A549 (cell line): ENCODE results near the gene XRCC1. TPM values are rescaled to one million over a fixed set of nuclear protein-coding genes. Genes with fewer than 3 reads are reported as not detected.

ENCODE experiments used
- ATAC-seq, 2 experiments: fragments of 200-7000 bp in 1 of 2; fragments of >200 bp in 1 of 2; cut with Nextera tagmentation in 1 of 2; cut with Tn5 transposase in 1 of 2; 3 replicates each; pipeline versions ENCODE4 v1.8.0 to v1.9.1; 2018 to 2020; ENCODE audit warnings: mild to moderate bottlenecking in 1 of 2, moderate library complexity in 1 of 2
- CTCF ChIA-PET: fragments of 300-600 bp; sonication (Branson Sonifier 250); formaldehyde crosslinking; extraction: SDS; loops from one replicate; lab custom pipeline; 2021; ENCODE audit warnings: antibody characterized with exemption, inconsistent platforms; lab: Yijun Ruan, JAX
- POLR2A ChIA-PET: fragments of 350-600 bp; formaldehyde crosslinking; extraction: SDS; loops from one replicate; lab custom pipeline; 2021; ENCODE audit warnings: antibody characterized with exemption, inconsistent platforms; lab: Yijun Ruan, JAX
- DNase-seq, 2 experiments: peaks; one replicate each; pipeline versions ENCODE4 v3.0.0 to v3.0.0-alpha.2; 2011 to 2016; ENCODE audit warnings: low read depth in 1 of 2, low spot score in 1 of 2
- FAIRE-seq: peaks from 2 replicates; lab custom pipeline; 2011; peaks lifted over from hg19 to GRCh38; lab: Jason Lieb, UNC
- H3K27ac ChIP-seq, 2 experiments: fragments of >200 bp; sonication (Bioruptor Twin); formaldehyde crosslinking; 3 replicates each; pipeline ENCODE4 v1.5.1; 2016 to 2017
- H3K4me1 ChIP-seq: fragments of >200 bp; sonication (Bioruptor Twin); formaldehyde crosslinking; 3 replicates; pipeline ENCODE4 v1.6.1; 2016
- H3K4me2 ChIP-seq: fragments of >200 bp; sonication (Bioruptor Twin); formaldehyde crosslinking; 3 replicates; pipeline ENCODE4 v1.6.1; 2016
- H3K4me3 ChIP-seq: fragments of >200 bp; sonication (Bioruptor Twin); formaldehyde crosslinking; 3 replicates; pipeline ENCODE4 v1.5.1; 2016
- H3K9me3 ChIP-seq: fragments of >200 bp; sonication (Bioruptor Twin); formaldehyde crosslinking; 3 replicates; pipeline ENCODE4 v1.6.1; 2016
- CBX2 ChIP-seq: fragments of 200-600 bp; sonication (generic); IDR thresholded peaks from 2 replicates; pipeline ENCODE4 v1.6.1; 2016; ENCODE audit warnings: low read depth, mild to moderate bottlenecking, borderline replicate concordance
- CEBPB ChIP-seq, 2 experiments: fragments of >200 bp in 1 of 2; sonication (Bioruptor Twin) in 1 of 2; formaldehyde crosslinking in 1 of 2; IDR thresholded peaks; 2 replicates each; pipeline ENCODE4 v1.6.1; 2012 to 2016
- EP300 ChIP-seq, 2 experiments: fragments of >200 bp; sonication (Bioruptor Twin); formaldehyde crosslinking; IDR thresholded peaks; 2 replicates in 1 of 2; 3 replicates in 1 of 2; pipeline ENCODE4 v1.6.1; 2016 to 2017
- FOXS1 ChIP-seq: fragments of 250-450 bp; sonication (Bioruptor Pico); IDR thresholded peaks from 2 replicates; pipeline ENCODE4 v1.5.0; 2020; ENCODE audit warnings: mild to moderate bottlenecking, moderate library complexity
- GATA3 ChIP-seq: IDR thresholded peaks from 2 replicates; pipeline ENCODE4 v1.6.1; 2012; ENCODE audit warnings: borderline replicate concordance
- HES2 ChIP-seq: fragments of >200 bp; sonication (Bioruptor Twin); formaldehyde crosslinking; IDR thresholded peaks from 2 replicates; pipeline ENCODE4 v1.6.1; 2016
- KDM1A ChIP-seq: fragments of 200-600 bp; sonication (generic); IDR thresholded peaks from 2 replicates; pipeline ENCODE4 v1.6.1; 2016; ENCODE audit warnings: low read depth, mild to moderate bottlenecking
- KDM5A ChIP-seq: fragments of 200-600 bp; sonication (generic); IDR thresholded peaks from 2 replicates; pipeline ENCODE4 v1.6.1; 2016; ENCODE audit warnings: antibody characterized with exemption, mild to moderate bottlenecking
- MAZ ChIP-seq: fragments of 150-350 bp; IDR thresholded peaks from 2 replicates; pipeline ENCODE4 v1.6.1; 2014; ENCODE audit warnings: antibody characterized with exemption, low read depth, low read length, borderline replicate concordance
- NFE2L2 ChIP-seq: fragments of 150-350 bp; conservative IDR thresholded peaks from 2 replicates; pipeline ENCODE4 v1.6.1; 2014; ENCODE audit warnings: low read length
- NPAS2 ChIP-seq: fragments of 250-450 bp; sonication (Bioruptor Pico); IDR thresholded peaks from 2 replicates; pipeline ENCODE4 v1.8.0; 2022; ENCODE audit warnings: mild to moderate bottlenecking, moderate library complexity, borderline replicate concordance
- NR3C1 ChIP-seq: fragments of >200 bp; sonication (Bioruptor Twin); formaldehyde crosslinking; IDR thresholded peaks from 3 replicates; pipeline ENCODE4 v1.6.1; 2017
- PBX3 ChIP-seq: IDR thresholded peaks from 2 replicates; pipeline ENCODE4 v1.6.1; 2012
- RAD21 ChIP-seq, 2 experiments: fragments of >200 bp in 1 of 2; sonication (Bioruptor Twin) in 1 of 2; formaldehyde crosslinking in 1 of 2; IDR thresholded peaks in 1 of 2; conservative IDR thresholded peaks in 1 of 2; 2 replicates in 1 of 2; 3 replicates in 1 of 2; pipeline ENCODE4 v1.6.1; 2012 to 2018; ENCODE audit warnings: inconsistent platforms in 1 of 2
- RARB ChIP-seq: fragments of 250-450 bp; sonication (Bioruptor Pico); IDR thresholded peaks from 2 replicates; pipeline ENCODE4 v1.8.0; 2021; ENCODE audit warnings: mild to moderate bottlenecking, moderate library complexity
- RNF2 ChIP-seq: fragments of 200-600 bp; sonication (generic); IDR thresholded peaks from 2 replicates; pipeline ENCODE4 v1.6.1; 2016; ENCODE audit warnings: low read depth, mild to moderate bottlenecking, antibody characterized with exemption, moderate library complexity, borderline replicate concordance
- USF2 ChIP-seq: fragments of 450-650 bp; IDR thresholded peaks from 2 replicates; pipeline ENCODE4 v1.6.1; 2014; ENCODE audit warnings: antibody characterized with exemption
- WGBS: methylation state at CpG from one replicate; pipeline ENCODE4 v1.1.6; 2017; ENCODE audit errors: missing lambda C conversion rate; 5-methylcytosine and 5-hydroxymethylcytosine counted together
- polyA plus RNA-seq, 4 experiments: library from polyadenylated mRNA; depleted of rRNA in 3 of 4; stranded (reverse); fragments of >200 nt; fragmentation: RNase III in 1 of 4; extraction: RNeasy Plus Mini Kit Qiagen cat#74134 plus additional on column Dnase treatment in 1 of 4; gene quantifications; 2 replicates in 3 of 4; 3 replicates in 1 of 4; pipeline ENCODE4 v1.2.3, GENCODE V29; 2011 to 2017
- TF ChIP-seq, protein P1 (sequence below): IDR thresholded peaks from 2 replicates; pipeline ENCODE4 v1.6.1; 2012; ENCODE audit warnings: low read depth, borderline replicate concordance
- TF ChIP-seq, protein P2 (sequence below): IDR thresholded peaks from 2 replicates; pipeline ENCODE4 v1.6.1; 2012

Gene XRCC1
- polyA plus RNA-seq, 2 of the 4 experiments (the other 2 are of a cell fraction): 32.0 to 55.1 TPM

DNA sequence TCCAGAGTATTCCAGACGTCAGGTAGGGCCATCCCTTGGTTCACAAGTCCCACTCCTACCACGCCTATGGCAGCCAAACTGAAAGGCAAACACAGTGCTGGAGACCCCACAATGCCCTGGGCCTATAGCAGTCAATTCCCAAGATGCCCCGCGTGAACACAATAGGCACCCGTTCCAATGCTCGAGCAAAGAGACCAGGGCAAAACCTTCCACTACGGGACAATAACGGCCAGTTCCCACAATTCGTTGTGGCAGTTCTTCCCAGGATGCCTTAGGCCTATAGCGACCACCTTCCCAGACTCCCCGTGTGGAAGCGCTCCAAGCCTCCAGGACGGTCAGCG, 43.6 kb upstream of the XRCC1 start (continued):
- TF ChIP-seq MAZ: no peak
- TF ChIP-seq USF2: no peak
- no peak for TF ChIP-seq EP300 (IDR thresholded peaks at IDR 0.05)
- no peak for TF ChIP-seq RAD21 (conservative IDR thresholded peaks at IDR 0.05 in 1 of 2, IDR thresholded peaks at IDR 0.05 in 1 of 2)
- no peak for TF ChIP-seq NR3C1
- TF ChIP-seq, protein P1, sequence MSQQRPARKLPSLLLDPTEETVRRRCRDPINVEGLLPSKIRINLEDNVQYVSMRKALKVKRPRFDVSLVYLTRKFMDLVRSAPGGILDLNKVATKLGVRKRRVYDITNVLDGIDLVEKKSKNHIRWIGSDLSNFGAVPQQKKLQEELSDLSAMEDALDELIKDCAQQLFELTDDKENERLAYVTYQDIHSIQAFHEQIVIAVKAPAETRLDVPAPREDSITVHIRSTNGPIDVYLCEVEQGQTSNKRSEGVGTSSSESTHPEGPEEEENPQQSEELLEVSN: no peak; the same call in 1 of the 2 replicates

GRCh38 chr19:43616954-43617353, 41.6 kb upstream of the XRCC1 start:
- FAIRE-seq (no peak), DNase-seq (no peak), ATAC-seq (no peak)
- Histone ChIP-seq H3K27ac (no peak overlapping the region), H3K4me2 (no peak overlapping the region), H3K4me3 (no peak overlapping the region), H3K9me3 (no peaks in the 10 kb centered on the region), H3K4me1 (peaks cover 12% of the 10 kb centered on the region)
- WGBS: 89% methylated on average over 6 of the region's 6 CpGs
- TF ChIP-seq RARB (no peak), CEBPB (IDR thresholded peaks at IDR 0.05) (no peak), HES2 (no peak), NPAS2 (no peak), FOXS1 (CRISPR knock-in tag) (no peak), NFE2L2 (no peak), GATA3 (no peak), KDM1A (no peak), RNF2 (no peak), CBX2 (no peak), PBX3 (no peak), KDM5A (no peak)
- POLR2A ChIA-PET: no interaction called here
- CTCF ChIA-PET: interaction anchor here (1.0 kb wide), 2 partner anchors 61 to 98 kb away, joined by 3 read pairs; no protein-coding TSS in a partner anchor

DNA sequence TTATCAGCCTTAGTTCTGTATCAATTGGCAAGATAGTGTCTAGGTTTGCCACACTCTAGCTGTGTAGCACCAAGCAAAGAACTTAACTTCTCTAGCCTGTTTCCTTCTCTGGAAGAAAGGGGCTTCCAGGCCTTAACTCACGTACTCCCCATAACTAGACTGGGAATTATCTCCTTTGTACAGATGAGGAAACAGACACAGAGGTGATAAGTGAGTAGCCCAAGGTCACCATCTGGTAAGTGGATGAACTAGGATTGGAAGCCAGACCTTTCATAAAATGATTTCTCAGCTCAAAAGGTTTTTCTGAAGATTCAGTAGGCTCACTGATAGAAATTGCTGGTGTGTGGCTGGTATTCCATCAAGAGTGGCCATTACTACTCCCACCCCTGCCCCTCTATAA, 41.0 kb upstream of the XRCC1 start:
- CTCF ChIA-PET: interaction anchor here (0.8 to 1.0 kb wide), 2 partner anchors 61 to 108 kb away, joined by 3 read pairs; no protein-coding TSS in a partner anchor
- 90% methylated on average over 1 of the region's 1 CpG for WGBS

More for the DNA sequence above, 41.0 kb upstream of the XRCC1 start:
- Histone ChIP-seq H3K4me3 (no peak overlapping the region), H3K4me1 (peaks cover 12% of the 10 kb centered on the region), H3K4me2 (no peak overlapping the region), H3K27ac (no peak overlapping the region), H3K9me3 (no peaks in the 10 kb centered on the region)
- TF ChIP-seq PBX3: no peak
- TF ChIP-seq, protein P2, sequence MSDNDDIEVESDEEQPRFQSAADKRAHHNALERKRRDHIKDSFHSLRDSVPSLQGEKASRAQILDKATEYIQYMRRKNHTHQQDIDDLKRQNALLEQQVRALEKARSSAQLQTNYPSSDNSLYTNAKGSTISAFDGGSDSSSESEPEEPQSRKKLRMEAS: no peak
- no peak for ATAC-seq
- FAIRE-seq: no peak
- no peak for DNase-seq
- POLR2A ChIA-PET: interaction anchor here (1.0 kb wide), 1 partner anchor 52 kb away, joined by 3 read pairs; no protein-coding TSS in a partner anchor
